Stimulated activated memory B cell treated with anti-CD40 and anti-IgM and Interleukin-4, amounts not matched to agents 10 μg/mL and 1 μg/mL and 100 μg/mL, for 72 hours (primary cell): ENCODE results near the gene MAPK8.

Experiments used
- ATAC-seq: fragments of 150-1000 bp; cut with Tn5 transposase; 2 replicates; pipeline ENCODE4 v1.10.0; 2021
- H3K27ac Mint-ChIP-seq: one replicate; pipeline ENCODE4 v1.8.0; 2022; ENCODE audit warnings: mild to moderate bottlenecking, mixed read lengths
- H3K27me3 Mint-ChIP-seq: one replicate; pipeline ENCODE4 v1.8.0; 2022; ENCODE audit warnings: mixed read lengths
- H3K36me3 Mint-ChIP-seq: one replicate; pipeline ENCODE4 v1.8.0; 2022; ENCODE audit warnings: mixed read lengths
- H3K4me1 Mint-ChIP-seq: one replicate; pipeline ENCODE4 v1.8.0; 2022; ENCODE audit warnings: mixed read lengths
- H3K4me3 Mint-ChIP-seq: one replicate; pipeline ENCODE4 v1.8.0; 2022; ENCODE audit warnings: mild to moderate bottlenecking, moderate library complexity, mixed read lengths
- H3K9me3 Mint-ChIP-seq: one replicate; pipeline ENCODE4 v1.8.0; 2022; ENCODE audit warnings: mixed read lengths

Gene MAPK8

GRCh38 chr10:48423884-48424283 lies 117.4 kb downstream of the MAPK8 start:
- no peak for ATAC-seq
- H3K27ac Mint-ChIP-seq, result no peak overlapping the region
- H3K36me3 Mint-ChIP-seq, result peaks cover 30% of the 10 kb centered on the region
- H3K4me3 Mint-ChIP-seq, result no peak overlapping the region
- no peaks in the 10 kb centered on the region for H3K4me1 Mint-ChIP-seq
- no peaks in the 10 kb centered on the region for H3K9me3 Mint-ChIP-seq
- no peaks in the 10 kb centered on the region for H3K27me3 Mint-ChIP-seq

- no peak overlapping the region for H3K4me3 Mint-ChIP-seq
- no peak for ATAC-seq
- no peaks in the 10 kb centered on the region for H3K27me3 Mint-ChIP-seq
- no peaks in the 10 kb centered on the region for H3K9me3 Mint-ChIP-seq
- H3K4me1 Mint-ChIP-seq, result no peaks in the 10 kb centered on the region
- no peak overlapping the region for H3K27ac Mint-ChIP-seq
- peaks cover 48% of the 10 kb centered on the region for H3K36me3 Mint-ChIP-seq
Measured at GRCh38 chr10:48428896-48429295, 122.4 kb downstream of the MAPK8 start.

- Mint-ChIP-seq H3K4me3 (no peak overlapping the region), H3K4me1 (no peaks in the 10 kb centered on the region), H3K27me3 (no peaks in the 10 kb centered on the region), H3K36me3 (peaks cover 48% of the 10 kb centered on the region), H3K9me3 (no peaks in the 10 kb centered on the region), H3K27ac (no peak overlapping the region)
- ATAC-seq, result no peak
Measured at GRCh38 chr10:48429309-48429708, 122.8 kb downstream of the MAPK8 start.

- H3K36me3 Mint-ChIP-seq, result peaks cover 48% of the 10 kb centered on the region
- no peaks in the 10 kb centered on the region for H3K4me1 Mint-ChIP-seq
- no peak overlapping the region for H3K27ac Mint-ChIP-seq
- H3K9me3 Mint-ChIP-seq, result no peaks in the 10 kb centered on the region
- no peak for ATAC-seq
- H3K27me3 Mint-ChIP-seq, result no peaks in the 10 kb centered on the region
- no peak overlapping the region for H3K4me3 Mint-ChIP-seq
Measured at GRCh38 chr10:48430402-48430993, 124.0 kb downstream of the MAPK8 start.

- Mint-ChIP-seq H3K4me3 (no peak overlapping the region), H3K4me1 (no peaks in the 10 kb centered on the region), H3K9me3 (no peaks in the 10 kb centered on the region), H3K36me3 (peaks cover 42% of the 10 kb centered on the region), H3K27me3 (no peaks in the 10 kb centered on the region), H3K27ac (no peak overlapping the region)
- no peak for ATAC-seq
Measured at GRCh38 chr10:48431871-48432270, 125.4 kb downstream of the MAPK8 start.

GRCh38 chr10:48437546-48437945 lies 131.1 kb downstream of the MAPK8 start:
- Mint-ChIP-seq H3K4me3 (no peak overlapping the region), H3K27ac (no peak overlapping the region), H3K36me3 (peaks cover 6% of the 10 kb centered on the region), H3K9me3 (no peaks in the 10 kb centered on the region), H3K4me1 (no peaks in the 10 kb centered on the region), H3K27me3 (no peaks in the 10 kb centered on the region)
- ATAC-seq, result no peak

- no peak for ATAC-seq
- no peak overlapping the region for H3K4me3 Mint-ChIP-seq
- no peaks in the 10 kb centered on the region for H3K9me3 Mint-ChIP-seq
- no peak overlapping the region for H3K27ac Mint-ChIP-seq
- no peaks in the 10 kb centered on the region for H3K4me1 Mint-ChIP-seq
- no peaks in the 10 kb centered on the region for H3K27me3 Mint-ChIP-seq
- H3K36me3 Mint-ChIP-seq, result no peaks in the 10 kb centered on the region
Measured at GRCh38 chr10:48439031-48439430, 132.6 kb downstream of the MAPK8 start.

GRCh38 chr10:48439581-48440041 lies 133.1 kb downstream of the MAPK8 start:
- no peaks in the 10 kb centered on the region for H3K36me3 Mint-ChIP-seq
- H3K4me3 Mint-ChIP-seq, result no peak overlapping the region
- no peak for ATAC-seq

GRCh38 chr10:48440771-48441170 lies 134.3 kb downstream of the MAPK8 start:
- no peaks in the 10 kb centered on the region for H3K27me3 Mint-ChIP-seq
- no peak overlapping the region for H3K27ac Mint-ChIP-seq
- no peaks in the 10 kb centered on the region for H3K36me3 Mint-ChIP-seq
- no peak for ATAC-seq
- H3K4me3 Mint-ChIP-seq, result no peak overlapping the region
- H3K9me3 Mint-ChIP-seq, result no peaks in the 10 kb centered on the region
- H3K4me1 Mint-ChIP-seq, result no peaks in the 10 kb centered on the region

More at GRCh38 chr10:48439581-48440041, 133.1 kb downstream of the MAPK8 start:
- H3K4me1 Mint-ChIP-seq, result no peaks in the 10 kb centered on the region
- no peaks in the 10 kb centered on the region for H3K9me3 Mint-ChIP-seq
- H3K27ac Mint-ChIP-seq, result no peak overlapping the region
- no peaks in the 10 kb centered on the region for H3K27me3 Mint-ChIP-seq

- peak; percentile 17 for ATAC-seq
- H3K36me3 Mint-ChIP-seq, result no peaks in the 10 kb centered on the region
- no peaks in the 10 kb centered on the region for H3K9me3 Mint-ChIP-seq
- no peak overlapping the region for H3K4me3 Mint-ChIP-seq
- peaks cover 10% of the 10 kb centered on the region for H3K27me3 Mint-ChIP-seq
- H3K27ac Mint-ChIP-seq, result no peak overlapping the region
- no peaks in the 10 kb centered on the region for H3K4me1 Mint-ChIP-seq
Measured at GRCh38 chr10:48442090-48442808, 135.8 kb downstream of the MAPK8 start.

GRCh38 chr10:48442809-48443177 lies 136.3 kb downstream of the MAPK8 start:
- no peak overlapping the region for H3K27ac Mint-ChIP-seq
- H3K4me1 Mint-ChIP-seq, result no peaks in the 10 kb centered on the region
- no peaks in the 10 kb centered on the region for H3K36me3 Mint-ChIP-seq

GRCh38 chr10:48444266-48444665 lies 137.8 kb downstream of the MAPK8 start:
- H3K27me3 Mint-ChIP-seq, result peaks cover 30% of the 10 kb centered on the region
- H3K4me1 Mint-ChIP-seq, result no peaks in the 10 kb centered on the region

More at GRCh38 chr10:48442809-48443177, 136.3 kb downstream of the MAPK8 start:
- Mint-ChIP-seq H3K27me3 (peaks cover 15% of the 10 kb centered on the region), H3K4me3 (no peak overlapping the region), H3K9me3 (no peaks in the 10 kb centered on the region)
- no peak for ATAC-seq

GRCh38 chr10:48444861-48445841 lies 138.7 kb downstream of the MAPK8 start:
- Mint-ChIP-seq H3K4me1 (no peaks in the 10 kb centered on the region), H3K27ac (no peak overlapping the region), H3K9me3 (no peaks in the 10 kb centered on the region), H3K36me3 (no peaks in the 10 kb centered on the region), H3K27me3 (peaks cover 34% of the 10 kb centered on the region), H3K4me3 (no peak overlapping the region)
- no peak for ATAC-seq

More at GRCh38 chr10:48444266-48444665, 137.8 kb downstream of the MAPK8 start:
- no peaks in the 10 kb centered on the region for H3K36me3 Mint-ChIP-seq
- H3K4me3 Mint-ChIP-seq, result no peak overlapping the region
- no peaks in the 10 kb centered on the region for H3K9me3 Mint-ChIP-seq
- ATAC-seq, result no peak
- H3K27ac Mint-ChIP-seq, result no peak overlapping the region

- Mint-ChIP-seq H3K27me3 (peaks cover 34% of the 10 kb centered on the region), H3K4me3 (no peak overlapping the region), H3K9me3 (no peaks in the 10 kb centered on the region)
Measured at GRCh38 chr10:48445932-48446331, 139.5 kb downstream of the MAPK8 start.

GRCh38 chr10:48446785-48447184 lies 140.3 kb downstream of the MAPK8 start:
- H3K9me3 Mint-ChIP-seq, result no peaks in the 10 kb centered on the region
- no peaks in the 10 kb centered on the region for H3K36me3 Mint-ChIP-seq
- no peak overlapping the region for H3K4me3 Mint-ChIP-seq
- H3K27ac Mint-ChIP-seq, result no peak overlapping the region
- H3K27me3 Mint-ChIP-seq, result peaks cover 39% of the 10 kb centered on the region
- H3K4me1 Mint-ChIP-seq, result no peaks in the 10 kb centered on the region
- no peak for ATAC-seq

More at GRCh38 chr10:48445932-48446331, 139.5 kb downstream of the MAPK8 start:
- H3K27ac Mint-ChIP-seq, result no peak overlapping the region
- no peaks in the 10 kb centered on the region for H3K36me3 Mint-ChIP-seq
- ATAC-seq, result no peak
- no peaks in the 10 kb centered on the region for H3K4me1 Mint-ChIP-seq
